OCI-M1 (cell line): ENCODE measurements around the gene VPS36.
"Not testable (repeated sequence)": the region's sequence is repeated elsewhere in the genome, so short reads cannot be mapped to it uniquely, and the experiment has no call there.

ENCODE experiments used
- DNase-seq: peaks from one replicate; lab custom pipeline; 2025; lab: John Stamatoyannopoulos, UW

Gene VPS36

DNA sequence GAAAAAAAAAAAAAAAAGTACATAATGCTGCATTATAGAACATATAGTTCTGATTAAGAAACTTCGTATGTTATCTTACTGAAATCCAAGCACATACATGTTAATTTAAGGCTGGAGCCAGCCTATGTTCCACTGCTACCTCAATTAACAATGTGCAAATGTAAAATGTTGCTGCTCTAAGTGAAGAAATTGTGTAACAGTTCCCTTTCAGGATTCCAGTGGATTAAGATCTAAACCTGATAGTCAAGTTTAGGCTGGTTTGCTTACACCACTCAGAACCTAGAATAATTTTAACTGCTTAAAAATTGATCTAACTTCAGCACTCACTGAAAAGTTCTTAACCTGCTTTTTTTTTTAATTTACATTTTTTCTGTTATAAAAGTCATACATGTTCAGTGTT lies 4.2 kb downstream of the VPS36 start:
- peak; percentile 47 for DNase-seq

DNA sequence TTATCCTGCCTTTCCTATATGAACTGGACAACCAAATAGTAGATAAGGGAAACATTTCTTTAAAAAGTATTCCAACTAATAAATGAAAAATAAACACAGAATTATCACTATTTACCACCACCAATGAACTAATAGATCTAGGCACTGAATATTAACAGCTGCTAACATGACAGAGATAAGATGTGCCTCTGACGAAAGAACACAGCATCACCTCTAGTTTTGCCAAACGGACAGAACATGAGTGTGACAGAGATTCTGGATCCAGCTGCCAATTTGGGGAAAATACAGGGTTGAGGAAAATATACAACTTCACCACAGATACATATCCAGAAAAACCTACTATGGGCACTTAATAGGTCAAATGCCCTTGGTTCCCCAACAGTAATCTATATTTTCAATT lies 18.0 kb downstream of the VPS36 start:
- DNase-seq = no peak

DNA sequence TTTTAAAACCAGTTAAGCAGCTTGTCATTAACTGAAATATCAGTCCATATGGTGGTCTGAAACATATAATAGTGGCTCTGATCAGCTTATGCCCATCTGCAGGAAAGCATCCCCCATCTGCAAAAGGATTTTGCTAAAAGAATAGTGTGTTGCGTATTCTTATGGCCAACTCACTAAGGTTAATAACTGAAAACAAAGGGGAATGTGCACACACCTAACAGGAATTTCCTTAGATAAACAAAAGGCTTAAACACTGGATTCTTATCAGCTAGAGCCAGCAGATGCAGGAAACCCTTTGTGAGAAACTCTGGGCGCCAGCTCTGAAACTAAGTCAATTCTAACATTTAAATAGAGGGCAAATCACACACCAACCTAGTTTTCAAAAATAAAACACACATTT lies 22.1 kb downstream of the VPS36 start:
- no peak for DNase-seq

DNA sequence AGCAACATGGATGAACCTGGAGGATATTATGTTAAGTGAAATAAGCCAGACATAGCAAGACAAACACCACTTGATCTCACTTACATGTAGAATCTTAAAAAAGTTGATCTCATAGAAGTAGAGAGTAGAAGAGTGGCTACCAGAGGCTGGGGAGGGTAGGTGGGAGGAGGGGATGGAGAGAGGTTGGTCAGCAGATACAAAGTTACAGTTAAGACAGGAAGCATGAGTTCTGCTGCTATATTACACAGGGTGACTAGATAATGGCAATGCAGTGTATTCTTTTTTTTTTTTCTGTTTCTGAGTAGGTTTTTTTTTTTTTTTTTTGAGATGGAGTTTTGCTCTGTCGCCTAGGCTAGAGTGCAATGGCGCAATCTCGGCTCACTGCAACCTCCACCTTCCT lies 29.2 kb downstream of the VPS36 start:
- DNase-seq = peak; percentile 44

DNA sequence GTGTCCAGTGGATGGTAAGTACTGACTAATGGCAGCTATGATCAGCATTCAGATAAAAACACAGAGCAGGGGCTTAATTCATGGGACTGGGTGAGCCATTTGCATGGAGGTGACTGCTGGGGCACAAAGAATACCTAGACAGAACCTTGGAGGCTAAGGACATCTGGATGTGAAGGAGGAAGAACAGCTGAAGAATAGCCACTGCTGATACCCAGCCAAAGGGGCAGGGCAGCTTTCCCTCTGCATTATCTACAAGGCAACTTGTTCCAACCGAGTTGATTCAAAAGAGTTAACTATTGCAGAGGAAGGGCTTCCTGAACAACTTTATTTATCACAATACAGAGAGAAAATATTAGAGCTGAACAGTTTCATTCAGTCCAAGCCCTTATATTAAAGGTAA lies 31.4 kb downstream of the VPS36 start:
- no peak for DNase-seq

DNA sequence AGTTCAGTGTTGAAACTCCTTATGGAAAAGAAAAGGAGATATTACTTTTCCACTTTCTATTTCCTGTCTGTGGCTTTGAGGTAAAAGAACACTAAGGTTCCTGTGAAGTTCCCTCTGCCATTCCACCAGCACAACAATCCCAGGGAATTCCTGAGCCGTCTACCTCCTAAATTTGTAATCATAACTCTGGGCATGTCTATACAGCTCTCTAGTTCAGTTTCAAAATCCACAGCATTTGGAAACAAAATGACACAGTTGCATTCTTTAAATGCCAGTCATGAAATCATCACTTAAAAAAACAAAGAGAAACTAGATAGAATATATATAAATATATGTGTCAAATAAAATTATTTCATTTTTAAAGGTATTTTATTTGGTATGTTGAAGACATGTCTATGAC lies 35.5 kb downstream of the VPS36 start:
- DNase-seq = no peak

DNA sequence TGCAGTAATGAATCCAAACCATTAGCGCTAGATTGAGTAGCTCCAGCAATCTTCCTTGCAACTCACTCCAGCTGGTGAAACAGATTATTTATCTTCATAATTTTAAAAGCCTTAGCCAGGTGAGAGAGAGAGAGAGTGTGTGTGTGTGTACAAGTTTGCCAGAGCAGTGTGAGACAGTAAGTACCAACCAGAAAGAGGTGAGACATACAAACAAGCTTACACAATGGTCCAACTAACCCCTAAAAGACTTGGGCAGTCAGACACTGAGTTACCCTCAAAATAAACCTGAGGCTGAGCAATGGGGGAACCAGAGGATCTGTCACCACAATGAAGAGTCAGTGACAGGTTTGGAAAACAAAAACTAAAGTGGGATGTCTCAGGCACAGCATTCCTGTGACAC lies 36.4 kb downstream of the VPS36 start:
- no peak for DNase-seq

DNA sequence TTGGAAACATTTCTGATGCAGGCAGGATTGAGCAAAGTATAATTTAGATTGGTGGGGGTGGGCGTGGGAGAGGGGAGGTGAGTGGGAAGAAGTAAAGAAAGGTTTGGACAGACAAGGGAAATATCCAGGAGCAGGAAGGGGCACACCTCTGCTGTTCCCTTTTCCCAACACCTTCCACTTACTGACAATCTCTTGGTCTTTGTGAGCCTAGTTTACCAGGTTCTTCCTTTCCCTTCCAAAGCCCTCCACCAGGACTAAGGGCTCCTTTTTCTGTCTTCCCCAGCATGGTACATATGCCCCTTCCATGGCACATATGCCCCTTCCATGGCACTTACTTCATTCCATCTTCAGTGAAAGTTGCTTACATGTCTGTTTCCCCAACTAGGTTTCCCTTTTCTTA lies 38.3 kb downstream of the VPS36 start:
- DNase-seq = no peak

DNA sequence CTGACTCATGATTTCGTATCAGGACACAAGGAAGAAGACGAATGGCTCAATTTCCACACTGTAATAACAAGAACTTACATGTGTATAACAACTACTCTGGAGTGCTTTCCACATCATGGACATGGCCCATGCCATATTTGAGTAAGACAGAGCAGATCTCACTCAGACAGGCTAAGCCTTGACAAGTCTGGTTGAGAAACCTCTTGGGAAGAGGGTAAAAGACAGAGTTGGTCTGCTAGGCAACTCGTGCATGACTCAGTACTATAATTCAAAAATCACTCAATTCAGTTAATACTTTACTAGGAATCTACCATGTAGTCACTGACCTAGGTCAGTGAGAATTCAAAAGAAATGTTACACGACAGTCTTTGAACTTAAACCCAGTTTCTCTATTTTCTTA lies 38.8 kb downstream of the VPS36 start:
- DNase-seq = no peak

DNA sequence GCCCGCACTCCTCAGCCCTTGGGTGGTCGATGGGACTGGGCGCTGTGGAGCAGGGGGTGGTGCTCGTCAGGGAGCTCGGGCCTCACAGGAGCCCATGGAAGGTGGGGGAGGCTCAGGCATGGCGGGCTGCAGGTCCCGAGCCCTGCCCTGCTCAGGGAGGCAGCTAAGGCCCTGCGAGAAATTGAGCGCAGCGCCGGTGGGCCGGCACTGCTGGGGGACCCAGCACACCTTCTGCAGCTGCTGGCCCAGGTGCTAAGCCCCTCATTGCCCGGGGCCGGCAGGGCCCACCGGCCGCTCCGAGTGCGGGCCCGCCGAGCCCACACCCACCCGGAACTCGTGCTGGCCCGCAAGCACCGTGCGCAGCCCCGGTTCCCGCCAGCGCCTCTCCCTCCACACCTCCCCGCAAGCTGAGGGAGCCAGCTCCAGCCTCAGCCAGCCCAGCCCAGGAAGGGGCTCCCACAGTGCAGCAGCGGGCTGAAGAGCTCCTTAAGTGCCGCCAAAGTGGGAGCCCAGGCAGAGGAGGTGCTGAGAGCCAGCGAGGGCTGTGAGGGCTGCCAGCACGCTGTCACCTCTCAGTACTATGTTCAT lies 42.3 kb downstream of the VPS36 start:
- not testable (repeated sequence) for DNase-seq

DNA sequence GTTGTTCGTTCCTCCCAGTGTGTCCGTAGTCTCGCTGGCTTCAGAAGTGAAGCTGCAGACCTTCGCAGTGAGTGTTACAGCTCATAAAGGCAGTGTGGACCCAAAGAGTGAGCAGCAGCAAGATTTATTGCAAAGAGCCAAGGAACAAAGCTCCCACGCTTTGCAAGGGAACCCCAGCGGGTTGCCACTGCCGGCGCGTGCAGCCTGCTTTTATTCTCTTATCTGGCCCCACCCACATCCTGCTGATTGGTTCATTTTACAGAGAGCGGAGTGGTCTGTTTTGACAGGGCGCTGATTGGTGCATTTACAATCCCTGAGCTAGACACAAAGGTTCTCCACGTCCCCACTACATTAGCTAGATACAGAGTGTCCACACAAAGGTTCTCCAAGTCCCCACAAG lies 43.0 kb downstream of the VPS36 start:
- not testable (repeated sequence) for DNase-seq

DNA sequence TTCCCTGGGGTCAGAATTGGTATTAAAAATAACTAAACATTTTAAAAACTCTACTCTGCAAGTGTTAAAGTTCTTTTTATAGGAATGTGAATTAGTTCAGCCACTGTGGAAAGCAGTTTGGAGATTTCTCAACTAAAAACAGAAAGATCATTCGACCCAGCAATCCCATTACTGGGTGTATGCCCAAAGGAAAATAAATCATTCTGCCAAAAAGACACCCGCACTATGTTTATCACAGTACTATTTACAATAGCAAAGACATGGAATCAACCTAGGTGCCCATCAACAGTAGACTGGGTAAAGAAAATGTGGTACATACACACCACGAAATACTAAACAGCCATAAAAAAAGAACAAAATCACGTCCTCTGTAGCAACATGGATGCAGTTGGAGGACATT lies 43.8 kb downstream of the VPS36 start:
- DNase-seq = no peak

DNA sequence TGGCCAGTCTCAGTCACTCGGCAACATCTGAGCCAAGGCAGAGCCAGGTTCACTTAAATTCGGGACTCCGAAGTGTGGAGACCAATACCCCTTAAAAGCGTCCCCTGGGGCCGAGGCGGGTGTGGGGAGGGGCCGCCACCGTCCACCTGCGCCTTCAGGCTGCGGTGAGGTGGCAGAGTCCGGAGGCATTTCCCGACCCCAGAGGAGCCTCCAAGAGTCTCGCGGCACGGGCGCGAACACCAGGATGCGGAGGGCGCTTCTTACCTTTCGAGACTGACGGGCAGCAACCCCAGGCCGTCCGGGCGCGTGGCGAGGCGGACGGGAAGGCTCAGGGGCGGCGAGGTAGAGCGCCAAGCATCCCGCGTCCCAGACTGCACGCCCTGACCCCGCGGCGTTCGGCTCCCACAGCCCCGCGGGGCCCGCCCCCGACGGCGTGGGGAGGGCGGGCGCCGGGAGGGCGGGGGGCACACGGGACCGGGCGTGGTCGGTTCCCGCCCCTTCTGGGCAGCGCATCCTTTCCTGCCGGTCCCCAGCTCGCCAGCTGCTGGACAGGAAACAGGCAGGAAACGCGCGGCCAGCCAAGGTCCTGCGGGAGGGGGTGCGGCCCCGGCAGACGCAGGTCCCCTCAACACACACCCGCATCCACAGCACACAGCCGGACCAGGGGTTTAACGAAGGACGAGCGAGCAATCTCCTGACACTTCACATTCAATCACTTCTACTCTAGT lies 44.5 kb downstream of the VPS36 start, which contains the start of gene THSD1:
Gene THSD1, minus strand, starts transcription at position 406 of the 728 bp plus-strand sequence. CDS start 3,572 bp downstream, outside the sequence.
- no peak for DNase-seq

DNA sequence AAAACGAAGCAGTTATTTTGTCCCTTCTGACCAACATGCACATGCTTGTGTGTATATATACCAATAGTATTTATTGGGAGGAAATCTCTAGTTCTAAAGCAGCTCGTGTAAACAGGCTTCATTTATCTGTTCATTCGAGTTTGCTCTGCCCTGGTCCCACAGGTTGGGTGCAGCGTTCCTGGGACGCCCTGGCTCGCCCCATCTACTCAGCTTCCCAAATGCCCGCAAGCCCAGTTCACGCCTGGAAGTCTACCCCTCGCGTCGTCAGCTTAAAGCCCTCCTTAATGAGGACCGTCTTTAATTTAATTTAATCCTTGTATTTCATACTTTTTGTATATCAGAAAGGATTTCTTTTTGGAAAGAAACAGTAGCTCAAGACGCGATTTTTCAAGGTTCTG lies 45.1 kb downstream of the VPS36 start:
- no peak for DNase-seq

DNA sequence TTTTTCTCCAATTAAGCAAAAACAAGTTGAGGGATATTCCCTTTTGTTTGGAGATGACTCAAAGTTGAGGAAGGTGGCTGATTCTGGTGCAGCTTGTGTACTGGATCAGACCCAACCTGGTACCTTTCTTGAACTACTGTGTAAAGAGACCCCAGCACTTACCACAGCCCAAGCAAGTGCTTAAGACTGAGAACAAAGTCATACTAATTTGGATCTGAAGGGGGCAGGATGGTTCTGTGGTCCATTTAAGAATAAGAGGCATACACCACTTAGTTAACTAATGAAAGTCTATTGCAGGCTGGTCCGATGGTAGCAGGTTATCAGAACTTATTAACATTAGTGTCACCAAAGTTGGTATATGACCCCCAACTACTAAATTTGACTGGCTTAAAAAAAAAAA lies 50.7 kb downstream of the VPS36 start:
- DNase-seq = peak; percentile 20

DNA sequence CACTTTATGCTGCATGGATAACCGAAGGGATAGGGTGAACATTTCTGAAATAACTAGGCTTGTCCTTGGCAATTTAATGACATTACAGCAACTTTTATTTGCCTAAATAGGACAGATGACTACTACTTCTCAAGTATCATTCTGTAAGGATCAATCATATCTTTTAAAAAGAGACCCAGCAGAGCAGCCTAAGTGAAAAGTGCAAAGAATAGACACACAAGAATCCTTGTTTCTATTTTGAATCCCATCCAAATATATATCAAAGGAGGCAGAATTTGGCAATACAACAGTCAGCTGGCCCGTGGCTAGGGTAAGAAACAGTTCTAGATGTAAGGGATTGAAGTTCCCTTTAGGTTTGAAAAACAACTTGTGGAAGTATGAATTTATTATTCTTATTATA lies 51.4 kb downstream of the VPS36 start:
- no peak for DNase-seq

DNA sequence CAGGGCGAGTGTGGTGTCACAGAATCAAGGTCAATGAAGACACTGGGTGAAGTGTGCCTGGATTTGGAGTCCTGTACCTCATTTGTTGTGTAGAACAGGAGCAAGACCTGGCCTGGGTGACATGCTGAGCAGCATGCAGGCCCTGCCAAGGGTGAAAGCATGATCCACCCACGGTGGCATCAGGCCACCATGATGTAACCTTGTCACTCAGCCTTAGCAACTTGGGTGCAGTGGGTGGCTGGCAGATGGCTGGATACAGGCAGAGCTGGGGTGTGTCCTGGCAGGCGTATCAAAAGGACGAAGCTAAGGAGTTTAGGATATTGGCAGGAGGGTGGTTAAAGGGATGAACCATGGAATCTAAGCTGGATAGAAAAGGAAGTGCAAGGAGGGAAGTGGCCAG lies 54.7 kb downstream of the VPS36 start:
- no peak for DNase-seq

DNA sequence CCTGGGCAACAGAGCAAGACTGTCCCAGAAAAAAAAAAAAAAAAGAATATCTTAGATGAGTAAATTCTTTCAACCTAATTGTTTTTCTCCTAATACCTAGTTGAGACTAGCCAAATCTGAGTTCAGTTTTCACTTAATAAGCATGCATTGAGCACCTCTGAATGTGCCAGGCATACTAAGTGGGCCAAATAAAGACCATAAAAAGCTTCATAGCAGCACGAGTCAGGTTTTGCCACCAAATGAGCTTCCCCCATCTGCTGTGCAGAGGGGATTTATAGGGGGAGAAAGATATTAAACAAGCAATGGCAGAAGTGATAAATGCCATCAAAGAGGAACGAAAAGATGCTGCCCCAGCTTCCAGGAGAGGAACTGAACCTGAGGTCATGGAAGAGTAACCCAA lies 55.8 kb downstream of the VPS36 start:
- no peak for DNase-seq

DNA sequence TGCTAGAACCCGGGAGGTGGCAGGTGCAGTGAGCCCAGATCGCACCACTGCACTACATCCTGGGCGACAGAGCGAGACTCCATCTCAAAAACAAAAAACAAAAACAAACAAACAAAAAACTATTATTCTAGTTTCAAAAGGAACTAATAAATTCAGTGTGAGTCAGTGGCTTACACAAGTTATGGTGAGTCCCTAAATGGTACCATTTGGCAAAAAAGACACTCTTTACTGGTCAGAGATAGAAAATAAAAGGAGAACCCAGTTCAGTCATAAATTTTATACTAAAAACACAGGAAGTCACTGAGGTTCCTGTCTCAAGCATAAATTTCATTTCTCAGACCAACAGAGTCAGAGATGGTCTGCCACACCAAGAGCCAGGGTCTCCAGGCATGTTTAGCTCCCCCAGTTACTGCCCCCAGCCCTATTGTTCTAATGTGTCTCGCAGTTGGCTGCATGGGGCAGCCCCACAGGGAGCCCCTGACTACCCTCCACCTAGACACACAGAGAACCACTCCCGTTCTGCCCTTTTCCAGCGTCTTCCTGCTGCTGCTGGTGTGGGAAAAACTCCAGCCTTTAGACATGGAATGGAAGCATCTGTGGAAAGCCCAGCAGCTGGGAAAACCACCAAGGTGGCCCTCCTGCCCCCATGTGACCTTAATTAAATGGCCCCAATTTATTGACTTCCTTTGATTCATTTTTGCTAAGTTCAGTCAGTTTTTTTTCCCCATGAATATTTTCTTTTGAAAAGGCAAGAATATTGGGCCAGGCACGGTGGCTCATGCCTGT lies 56.7 kb downstream of the VPS36 start:
- DNase-seq = no peak

DNA sequence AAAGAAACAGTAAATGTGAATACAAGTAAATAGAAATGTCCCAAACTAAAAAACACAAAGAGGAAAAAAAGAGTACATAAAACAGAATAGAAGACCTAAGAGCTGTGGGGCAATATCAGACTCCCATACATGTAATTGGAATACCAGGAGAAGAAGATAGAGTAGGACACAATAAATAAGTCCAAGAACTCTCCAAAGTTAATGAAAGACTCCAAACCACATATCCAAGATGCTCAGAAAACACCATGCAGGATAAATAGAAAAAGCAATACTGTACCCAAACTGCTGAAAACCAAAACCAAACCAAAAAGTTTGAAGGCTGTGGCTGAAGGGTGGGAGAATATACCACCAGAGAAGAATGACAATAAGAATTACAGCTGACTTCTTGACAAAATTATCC lies 62.7 kb downstream of the VPS36 start:
- DNase-seq = no peak

DNA sequence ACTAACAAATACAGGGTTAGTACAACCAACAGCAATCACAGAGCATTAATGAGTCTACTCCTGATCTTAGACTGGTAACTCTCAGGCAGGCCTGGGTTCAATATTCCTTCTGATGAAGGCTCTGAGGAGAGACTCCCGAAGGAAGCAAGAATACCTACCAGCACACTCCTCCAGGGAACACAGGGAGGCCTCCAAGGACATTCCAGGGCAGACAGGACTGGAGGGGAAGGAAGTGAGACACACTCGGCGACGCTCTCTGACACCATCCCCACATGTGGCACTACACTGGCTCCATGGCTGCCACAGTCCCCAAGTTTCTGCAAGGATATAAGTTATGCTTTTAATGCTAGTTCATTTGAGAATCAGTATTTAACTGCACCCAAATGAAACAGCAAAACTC lies 64.6 kb downstream of the VPS36 start:
- DNase-seq = no peak

DNA sequence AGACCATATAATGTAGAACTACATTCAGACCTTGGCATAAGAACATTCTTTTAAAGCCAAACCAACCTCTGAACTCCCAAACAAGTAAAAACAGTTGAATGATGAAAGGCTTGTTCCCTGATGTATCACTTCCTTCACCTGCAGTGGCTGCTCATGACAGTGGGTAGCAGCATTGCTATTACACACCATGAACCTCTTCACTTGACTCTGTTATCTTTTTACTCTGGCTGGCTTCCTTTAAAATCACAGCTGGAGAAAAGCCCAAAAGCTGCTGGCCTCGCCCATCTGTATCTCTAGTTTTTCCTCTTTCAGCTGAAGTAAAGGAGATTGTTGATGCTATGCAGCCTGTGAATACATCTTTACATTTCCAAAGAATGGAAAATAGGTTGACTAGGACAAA lies 67.1 kb downstream of the VPS36 start:
- peak; percentile 33 for DNase-seq

DNA sequence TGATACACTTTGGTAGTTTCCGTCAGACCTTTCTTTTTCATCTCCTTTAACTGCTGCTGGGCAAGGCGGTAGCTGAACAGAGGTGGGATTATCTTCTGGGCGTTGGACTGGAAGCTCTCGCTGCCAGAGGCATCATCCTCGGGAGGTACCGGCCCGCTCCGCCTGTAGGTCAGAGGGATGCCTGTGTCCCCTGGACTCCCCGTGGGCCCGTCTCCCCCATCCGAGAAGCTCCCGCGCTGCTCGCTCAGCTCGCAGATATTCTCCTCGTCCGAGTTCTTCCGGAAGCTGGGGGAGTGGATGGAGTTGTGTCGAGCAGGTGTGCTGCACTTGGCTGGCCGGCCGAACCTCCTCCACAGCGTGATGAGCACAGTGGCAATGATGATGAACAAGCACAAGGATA lies 72.1 kb downstream of the VPS36 start:
- no peak for DNase-seq
